Gastrocnemius medialis (tissue), 4 donors: ENCODE results near the gene SPEG.

Experiments
- POLR2A ChIP-seq, 2 donors: fragments of 450-650 bp; IDR thresholded peaks; one replicate each; pipeline ENCODE4 v1.6.1; 2017; ENCODE audit warnings: antibody characterized with exemption in 2 of 2, mild to moderate bottlenecking in 2 of 2, moderate library complexity in 2 of 2
- TF ChIP-seq, protein P1 (sequence below), 5 experiments: fragments of 450-650 bp in 3 of 5; fragments of 200-600 bp in 2 of 5; sonication (generic) in 2 of 5; IDR thresholded peaks in 4 of 5; conservative IDR thresholded peaks in 1 of 5; 1 replicate in 4 of 5; 2 replicates in 1 of 5; pipeline ENCODE4 v1.5.1; 2016 to 2019; ENCODE audit warnings: antibody characterized with exemption in 5 of 5, mild to moderate bottlenecking in 3 of 5, moderate library complexity in 3 of 5

DNA sequence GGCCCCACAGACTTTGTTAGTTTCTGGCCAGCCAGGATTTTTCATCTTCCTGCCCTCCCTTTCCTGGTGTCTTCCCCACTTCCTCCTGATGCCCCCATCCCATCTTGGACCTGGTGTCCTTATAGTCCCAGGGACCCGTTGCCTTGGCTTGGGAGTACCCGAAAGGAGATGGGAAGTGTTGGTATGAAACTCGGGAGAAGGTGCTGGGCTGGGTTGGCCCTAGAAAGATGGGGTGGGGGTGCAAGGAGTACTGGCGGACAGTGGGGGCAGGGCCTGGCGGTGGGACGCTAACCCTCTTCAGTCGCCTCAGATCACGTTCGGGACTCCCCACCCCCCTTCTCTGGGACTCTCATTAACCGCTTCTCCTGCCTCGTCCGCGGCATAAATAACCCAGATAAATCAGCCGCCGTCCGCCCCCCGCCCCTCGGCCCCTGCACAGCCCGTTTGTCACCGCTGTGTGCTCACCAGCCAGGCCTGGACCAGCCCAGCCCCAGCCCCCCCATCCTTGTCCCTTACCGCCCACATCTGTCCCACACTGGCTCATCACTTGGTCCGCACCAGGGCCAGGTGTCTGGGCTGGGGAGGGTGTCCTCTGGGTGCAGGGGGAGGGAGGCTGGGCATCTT lies 76.0 kb downstream of the SPEG start:
- TF ChIP-seq, protein P1, sequence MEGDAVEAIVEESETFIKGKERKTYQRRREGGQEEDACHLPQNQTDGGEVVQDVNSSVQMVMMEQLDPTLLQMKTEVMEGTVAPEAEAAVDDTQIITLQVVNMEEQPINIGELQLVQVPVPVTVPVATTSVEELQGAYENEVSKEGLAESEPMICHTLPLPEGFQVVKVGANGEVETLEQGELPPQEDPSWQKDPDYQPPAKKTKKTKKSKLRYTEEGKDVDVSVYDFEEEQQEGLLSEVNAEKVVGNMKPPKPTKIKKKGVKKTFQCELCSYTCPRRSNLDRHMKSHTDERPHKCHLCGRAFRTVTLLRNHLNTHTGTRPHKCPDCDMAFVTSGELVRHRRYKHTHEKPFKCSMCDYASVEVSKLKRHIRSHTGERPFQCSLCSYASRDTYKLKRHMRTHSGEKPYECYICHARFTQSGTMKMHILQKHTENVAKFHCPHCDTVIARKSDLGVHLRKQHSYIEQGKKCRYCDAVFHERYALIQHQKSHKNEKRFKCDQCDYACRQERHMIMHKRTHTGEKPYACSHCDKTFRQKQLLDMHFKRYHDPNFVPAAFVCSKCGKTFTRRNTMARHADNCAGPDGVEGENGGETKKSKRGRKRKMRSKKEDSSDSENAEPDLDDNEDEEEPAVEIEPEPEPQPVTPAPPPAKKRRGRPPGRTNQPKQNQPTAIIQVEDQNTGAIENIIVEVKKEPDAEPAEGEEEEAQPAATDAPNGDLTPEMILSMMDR (IDR thresholded peaks at IDR 0.05 in 4 of 5, conservative IDR thresholded peaks at IDR 0.05 in 1 of 5), result no peak
- TF ChIP-seq POLR2A (IDR thresholded peaks at IDR 0.05), result no peak
